Trophoblast cell (in vitro differentiated cells and primary cell): ENCODE results near the gene MYRF.

Source experiments
- DNase-seq, 2 donors: peaks; one replicate each; pipeline ENCODE4 v3.0.0-alpha.2; 2016
- H2AFZ ChIP-seq: 2 replicates; pipeline ENCODE4 v1.6.1; 2013; ENCODE audit warnings: low read length, moderate library complexity, mild to moderate bottlenecking; ENCODE audit not compliant: insufficient read depth, poor library complexity
- H2AK5ac ChIP-seq: 2 replicates; pipeline ENCODE4 v1.6.1; 2013; ENCODE audit warnings: mild to moderate bottlenecking, low read length
- H2BK120ac ChIP-seq: 2 replicates; pipeline ENCODE4 v1.6.1; 2013; ENCODE audit warnings: low read length, mild to moderate bottlenecking, moderate library complexity; ENCODE audit not compliant: insufficient read depth, poor library complexity
- H2BK12ac ChIP-seq: 2 replicates; pipeline ENCODE4 v1.6.1; 2013; ENCODE audit warnings: mild to moderate bottlenecking, low read length, moderate library complexity
- H2BK5ac ChIP-seq: 2 replicates; pipeline ENCODE4 v1.6.1; 2013; ENCODE audit warnings: low read length, low read depth, moderate library complexity, mild to moderate bottlenecking; ENCODE audit not compliant: poor library complexity
- H3K14ac ChIP-seq: 2 replicates; pipeline ENCODE4 v1.6.1; 2013; ENCODE audit warnings: mild to moderate bottlenecking, low read length
- H3K18ac ChIP-seq: 2 replicates; pipeline ENCODE4 v1.6.1; 2013; ENCODE audit warnings: mild to moderate bottlenecking, low read length
- H3K23ac ChIP-seq: 2 replicates; pipeline ENCODE4 v1.6.1; 2013; ENCODE audit warnings: low read length
- H3K27ac ChIP-seq: 2 replicates; pipeline ENCODE4 v1.5.1; 2013; ENCODE audit warnings: low read depth, mild to moderate bottlenecking, inconsistent platforms, low read length, moderate library complexity
- H3K27me3 ChIP-seq: 2 replicates; pipeline ENCODE4 v1.6.1; 2013; ENCODE audit warnings: inconsistent platforms, mild to moderate bottlenecking, low read length, moderate library complexity; ENCODE audit not compliant: insufficient read depth
- H3K36me3 ChIP-seq, 2 experiments: 1 replicate in 1 of 2; 2 replicates in 1 of 2; pipeline ENCODE4 v1.6.1; 2013; ENCODE audit warnings: low read length in 2 of 2, mild to moderate bottlenecking in 2 of 2, moderate library complexity in 1 of 2; ENCODE audit not compliant: insufficient read depth in 2 of 2, control insufficient read depth in 1 of 2
- H3K4ac ChIP-seq: 2 replicates; pipeline ENCODE4 v1.6.1; 2013; ENCODE audit warnings: low read depth, mild to moderate bottlenecking, low read length, moderate library complexity
- H3K4me1 ChIP-seq, 2 experiments: 1 replicate in 1 of 2; 2 replicates in 1 of 2; pipeline ENCODE4 v1.6.1; 2013; ENCODE audit warnings: low read length in 2 of 2, mild to moderate bottlenecking in 2 of 2, moderate library complexity in 1 of 2; ENCODE audit not compliant: insufficient read depth in 2 of 2, control insufficient read depth in 1 of 2
- H3K4me2 ChIP-seq: 2 replicates; pipeline ENCODE4 v1.6.1; 2013; ENCODE audit warnings: inconsistent platforms, mild to moderate bottlenecking, low read length, moderate library complexity
- H3K4me3 ChIP-seq: 2 replicates; pipeline ENCODE4 v1.5.1; 2013; ENCODE audit warnings: mild to moderate bottlenecking, low read depth, low read length, inconsistent platforms
- H3K79me1 ChIP-seq: one replicate; pipeline ENCODE4 v1.6.1; 2013; ENCODE audit warnings: low read length
- H3K79me2 ChIP-seq: 2 replicates; pipeline ENCODE4 v1.6.1; 2013; ENCODE audit warnings: low read length, mild to moderate bottlenecking; ENCODE audit not compliant: control insufficient read depth, insufficient read depth, poor library complexity
- H3K9ac ChIP-seq: 2 replicates; pipeline ENCODE4 v1.6.1; 2013; ENCODE audit warnings: mild to moderate bottlenecking, low read length
- H3K9me3 ChIP-seq: 2 replicates; pipeline ENCODE4 v1.6.1; 2013; ENCODE audit warnings: low read depth, mild to moderate bottlenecking, control low read depth, inconsistent platforms, low read length; ENCODE audit not compliant: insufficient read depth
- H4K12ac ChIP-seq: 2 replicates; pipeline ENCODE4 v1.6.1; 2013; ENCODE audit warnings: low read depth, mild to moderate bottlenecking, low read length, moderate library complexity
- H4K8ac ChIP-seq: 2 replicates; pipeline ENCODE4 v1.6.1; 2013; ENCODE audit warnings: low read depth, mild to moderate bottlenecking, low read length, moderate library complexity
- H4K91ac ChIP-seq: one replicate; pipeline ENCODE4 v1.6.1; 2013; ENCODE audit warnings: low read depth, mild to moderate bottlenecking, low read length, moderate library complexity
- WGBS: extraction: QIAGEN DNeasy Blood & Tissue Kit; methylation state at CpG from one replicate; pipeline ENCODE4 v1.1.7; 2013; ENCODE audit warnings: missing lambda C conversion rate; ENCODE audit not compliant: insufficient read length, insufficient coverage; ENCODE audit errors: extremely low coverage; 5-methylcytosine and 5-hydroxymethylcytosine counted together

Gene MYRF

DNA sequence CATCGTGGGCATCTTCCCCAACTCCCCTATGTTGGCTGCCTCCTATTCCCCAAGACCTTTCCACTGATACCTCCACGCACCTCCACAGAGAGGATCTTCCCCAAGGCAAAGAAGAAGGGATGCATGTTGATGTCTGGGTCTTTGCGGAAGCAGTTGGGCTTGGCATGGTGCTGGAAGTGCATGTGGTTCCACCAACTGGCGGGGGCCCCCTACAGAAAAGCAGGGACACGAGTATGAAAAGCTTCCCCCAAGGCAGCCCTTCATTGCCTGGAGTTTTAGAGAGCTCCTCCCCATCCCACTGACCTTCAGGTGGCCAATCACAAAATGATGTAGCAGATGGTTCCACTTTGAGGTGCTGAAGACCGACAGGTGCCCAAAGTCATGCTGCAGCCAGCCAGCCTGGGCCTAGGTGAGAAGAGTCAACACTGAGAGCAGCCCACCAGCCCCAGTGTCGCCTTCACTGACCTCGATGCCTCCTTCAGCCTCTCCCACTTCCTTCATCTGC lies 58.3 kb downstream of the MYRF start:
- H3K18ac ChIP-seq: no peak overlapping the region
- H2BK5ac ChIP-seq: no peak overlapping the region
- no peak overlapping the region for H4K8ac ChIP-seq
- H3K27ac ChIP-seq: no peak overlapping the region
- H3K27me3 ChIP-seq: no peaks in the 10 kb centered on the region
- no peak overlapping the region for H3K4me2 ChIP-seq
- H3K23ac ChIP-seq: no peak overlapping the region
- H3K4me3 ChIP-seq: no peak overlapping the region
- H4K91ac ChIP-seq: no peak overlapping the region
- H3K14ac ChIP-seq: no peak overlapping the region
- no peak overlapping the region for H2BK120ac ChIP-seq
- H4K12ac ChIP-seq: no peak overlapping the region
- peaks cover 0 to 7% of the 10 kb centered on the region in 2 experiments for H3K4me1 ChIP-seq
- H2AFZ ChIP-seq: no peak overlapping the region
- H3K79me2 ChIP-seq: peaks cover 4% of the 10 kb centered on the region
- no peak overlapping the region for H3K9ac ChIP-seq
- no CpG with 5 or more reads among the region's 8 CpGs for WGBS
- no peaks in the 10 kb centered on the region for H3K9me3 ChIP-seq
- DNase-seq: no peak
- peaks cover 13% of the 10 kb centered on the region for H3K79me1 ChIP-seq
- H2AK5ac ChIP-seq: no peak overlapping the region
- no peak overlapping the region for H2BK12ac ChIP-seq
- no peak overlapping the region for H3K4ac ChIP-seq
- H3K36me3 ChIP-seq: peaks cover 59 to 74% of the 10 kb centered on the region in 2 experiments

DNA sequence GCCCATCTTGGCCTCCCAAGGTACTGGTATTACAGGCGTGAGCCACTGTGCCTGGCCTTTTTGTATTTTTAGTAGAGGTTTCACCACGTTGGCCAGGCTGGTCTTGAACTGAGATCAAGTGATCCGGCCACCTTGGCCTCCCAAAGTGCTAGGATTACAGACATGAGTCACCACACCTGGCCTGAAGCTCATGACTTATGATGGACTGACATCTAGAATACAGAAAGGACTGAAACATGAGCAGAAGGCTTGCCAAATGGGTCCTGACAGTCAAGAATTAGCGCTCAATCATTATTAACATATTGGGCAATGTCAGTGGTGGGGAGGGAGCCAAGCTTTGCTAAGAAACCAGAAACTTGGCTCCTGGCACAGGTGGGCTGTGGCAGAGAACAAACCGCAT lies 59.4 kb downstream of the MYRF start:
- Histone ChIP-seq H3K23ac (no peak overlapping the region), H3K4me2 (no peak overlapping the region), H3K36me3 (peaks cover 52 to 66% of the 10 kb centered on the region in 2 experiments), H3K79me2 (peaks cover 10% of the 10 kb centered on the region), H3K4me3 (no peak overlapping the region), H3K27me3 (no peaks in the 10 kb centered on the region), H3K79me1 (peaks cover 24% of the 10 kb centered on the region), H2AFZ (no peak overlapping the region), H3K4ac (no peak overlapping the region), H2BK5ac (no peak overlapping the region), H4K91ac (no peak overlapping the region), H2BK12ac (no peak overlapping the region), H4K12ac (no peak overlapping the region), H3K9ac (no peak overlapping the region), H3K27ac (no peak overlapping the region), H2BK120ac (no peak overlapping the region), H3K9me3 (no peaks in the 10 kb centered on the region), H4K8ac (no peak overlapping the region), H3K18ac (no peak overlapping the region), H3K14ac (no peak overlapping the region), H3K4me1 (peaks cover 0 to 7% of the 10 kb centered on the region in 2 experiments), H2AK5ac (no peak overlapping the region)
- no CpG with 5 or more reads among the region's 5 CpGs for WGBS
- no peak for DNase-seq

DNA sequence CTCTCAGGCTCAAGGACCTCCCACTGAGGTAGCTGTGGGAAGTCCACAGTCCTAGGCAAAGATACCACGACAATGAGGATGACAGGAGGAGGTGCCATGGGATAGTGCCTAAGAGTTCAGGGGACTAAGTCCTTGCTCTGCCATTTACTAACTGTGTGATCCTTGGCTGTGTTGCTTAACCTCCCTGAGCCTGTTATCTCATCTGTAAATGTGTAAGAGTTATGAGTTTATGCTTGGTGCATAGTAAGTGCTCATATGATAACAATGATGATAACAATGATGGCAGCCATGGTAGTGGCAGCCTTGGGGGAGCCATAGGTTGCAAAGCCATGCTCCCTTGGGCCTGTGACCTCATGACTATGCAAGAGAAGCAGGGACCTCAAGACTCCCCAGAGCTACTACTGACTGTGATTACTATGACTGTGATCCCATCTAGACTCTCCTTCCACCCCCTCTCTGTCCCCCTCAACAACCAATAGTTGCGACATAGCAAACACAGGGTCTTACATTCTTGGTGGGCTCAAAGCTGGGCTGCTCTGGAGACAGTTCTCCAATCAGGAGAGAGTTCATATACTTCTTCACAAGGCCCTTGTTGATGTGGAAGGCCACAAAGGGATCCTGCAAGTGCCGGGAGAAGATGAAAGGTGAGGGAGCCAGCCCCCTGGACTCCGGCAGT lies 60.4 kb downstream of the MYRF start:
- no peak overlapping the region for H2BK12ac ChIP-seq
- no peaks in the 10 kb centered on the region for H3K9me3 ChIP-seq
- no peak overlapping the region for H3K4me3 ChIP-seq
- no peak overlapping the region for H2BK120ac ChIP-seq
- no peak overlapping the region for H4K91ac ChIP-seq
- H2BK5ac ChIP-seq: no peak overlapping the region
- H3K4me1 ChIP-seq: peaks cover 0 to 7% of the 10 kb centered on the region in 2 experiments
- H3K9ac ChIP-seq: no peak overlapping the region
- H3K27ac ChIP-seq: no peak overlapping the region
- peak; percentile 58 to 77 for DNase-seq
- peaks cover 26% of the 10 kb centered on the region for H3K79me1 ChIP-seq
- H3K27me3 ChIP-seq: no peaks in the 10 kb centered on the region
- no peak overlapping the region for H2AK5ac ChIP-seq
- no peak overlapping the region for H3K4ac ChIP-seq
- no peak overlapping the region for H2AFZ ChIP-seq
- H4K12ac ChIP-seq: no peak overlapping the region
- peaks cover 47 to 60% of the 10 kb centered on the region in 2 experiments for H3K36me3 ChIP-seq
- peaks cover 11% of the 10 kb centered on the region for H3K79me2 ChIP-seq
- no CpG with 5 or more reads among the region's 4 CpGs for WGBS
- H4K8ac ChIP-seq: no peak overlapping the region
- no peak overlapping the region for H3K14ac ChIP-seq
- no peak overlapping the region for H3K23ac ChIP-seq
- no peak overlapping the region for H3K18ac ChIP-seq
- H3K4me2 ChIP-seq: no peak overlapping the region

DNA sequence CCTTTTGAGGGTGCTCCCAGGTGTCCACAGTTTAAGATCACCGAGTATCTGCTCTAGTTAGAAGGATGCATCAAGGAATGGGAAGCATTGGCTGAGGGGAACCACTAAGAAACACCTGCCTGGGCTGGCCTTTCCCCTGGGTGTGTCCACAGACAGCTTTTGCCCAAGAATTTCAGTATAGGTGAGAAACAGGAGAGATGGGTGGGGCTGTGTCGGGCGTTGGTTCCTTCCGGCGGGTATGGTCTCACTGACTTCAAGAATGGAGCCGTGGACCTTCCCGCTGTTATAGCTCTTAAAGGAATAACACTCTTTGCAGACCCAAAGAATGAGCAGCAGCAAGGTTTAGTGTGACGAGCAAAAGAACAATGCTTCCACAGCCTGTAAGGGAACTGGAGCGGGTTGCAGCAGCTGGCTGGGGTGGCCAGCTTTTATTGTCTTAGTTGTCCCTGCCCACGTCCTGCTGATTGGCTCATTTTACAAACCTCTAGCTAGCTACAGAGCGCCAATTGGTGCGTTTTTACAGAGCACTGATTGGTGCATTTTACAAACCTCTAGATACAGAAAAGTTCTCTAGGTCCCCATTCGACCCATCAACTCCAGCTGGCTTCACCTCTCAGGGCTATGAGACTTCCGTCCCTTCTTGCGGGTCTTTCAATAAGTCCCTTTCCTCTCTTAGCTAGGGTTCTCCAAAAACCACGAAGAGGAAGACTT lies 62.0 kb downstream of the MYRF start:
- no peak overlapping the region for H3K4me3 ChIP-seq
- peak overlapping the region; percentile 90 for H4K8ac ChIP-seq
- peak overlapping the region; percentile 24 for H2AK5ac ChIP-seq
- peak overlapping the region; percentile 24 for H3K4ac ChIP-seq
- H3K4me2 ChIP-seq: peak overlapping the region; percentile 82
- H3K23ac ChIP-seq: no peak overlapping the region
- H2BK5ac ChIP-seq: peak overlapping the region; percentile 84
- peak; percentile 83 to 90 for DNase-seq
- WGBS: no CpG with 5 or more reads among the region's 16 CpGs
- peak overlapping the region; percentile 70 for H2AFZ ChIP-seq
- H4K91ac ChIP-seq: peak overlapping the region; percentile 85
- peak overlapping the region; percentile 38 for H2BK12ac ChIP-seq
- H2BK120ac ChIP-seq: peak overlapping the region; percentile 54
- no peaks in the 10 kb centered on the region for H3K9me3 ChIP-seq
- H3K27ac ChIP-seq: peak overlapping the region; percentile 88
- peaks cover 11% of the 10 kb centered on the region for H3K79me2 ChIP-seq
- H3K36me3 ChIP-seq: peaks cover 38 to 45% of the 10 kb centered on the region in 2 experiments
- peak overlapping the region; percentile 79 for H3K9ac ChIP-seq
- peaks cover 26% of the 10 kb centered on the region for H3K79me1 ChIP-seq
- peaks cover 0 to 8% of the 10 kb centered on the region in 2 experiments for H3K4me1 ChIP-seq
- peak overlapping the region; percentile 60 for H3K14ac ChIP-seq
- peak overlapping the region; percentile 55 for H4K12ac ChIP-seq
- peak overlapping the region; percentile 85 for H3K18ac ChIP-seq
- H3K27me3 ChIP-seq: no peaks in the 10 kb centered on the region
